Fibroblast of the conjunctiva (primary cell): ENCODE data around the gene FAM53A.

ENCODE experiments used
- DNase-seq: peaks from one replicate; pipeline ENCODE4 v3.0.0-alpha.2; 2010; ENCODE audit warnings: low read depth

Gene FAM53A

DNA sequence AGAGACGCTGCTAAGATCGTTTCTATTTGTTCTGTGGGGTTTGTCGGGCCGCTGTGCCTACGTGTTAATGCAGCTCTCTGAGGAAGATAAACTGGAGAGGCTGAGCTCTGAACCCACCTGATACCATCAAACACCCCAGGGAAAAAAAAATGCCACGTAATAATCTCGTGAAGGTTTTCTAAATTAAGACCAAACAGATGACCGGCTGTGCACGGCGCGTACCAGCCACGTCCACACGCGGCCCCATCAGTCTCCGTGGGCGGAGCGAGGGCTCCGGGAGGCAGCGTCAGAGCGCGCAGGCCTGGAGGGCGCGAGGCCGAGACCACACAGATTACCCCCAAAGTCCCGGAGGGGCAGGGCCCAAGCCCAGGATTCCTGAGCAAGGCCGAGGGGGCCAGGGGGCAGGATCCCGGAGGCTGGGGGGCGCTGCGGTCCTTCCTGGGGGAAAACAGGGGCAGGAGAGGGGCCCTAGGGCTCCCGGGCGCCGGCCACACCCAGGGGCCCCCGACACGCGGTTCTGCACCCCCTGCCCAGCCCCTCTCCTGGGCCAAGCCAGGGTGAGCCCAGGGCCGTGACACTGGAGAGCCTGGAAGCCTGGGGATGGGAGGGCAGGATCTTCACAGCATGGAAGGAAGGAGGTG lies 91.9 kb downstream of the FAM53A start:
- no peak for DNase-seq

DNA sequence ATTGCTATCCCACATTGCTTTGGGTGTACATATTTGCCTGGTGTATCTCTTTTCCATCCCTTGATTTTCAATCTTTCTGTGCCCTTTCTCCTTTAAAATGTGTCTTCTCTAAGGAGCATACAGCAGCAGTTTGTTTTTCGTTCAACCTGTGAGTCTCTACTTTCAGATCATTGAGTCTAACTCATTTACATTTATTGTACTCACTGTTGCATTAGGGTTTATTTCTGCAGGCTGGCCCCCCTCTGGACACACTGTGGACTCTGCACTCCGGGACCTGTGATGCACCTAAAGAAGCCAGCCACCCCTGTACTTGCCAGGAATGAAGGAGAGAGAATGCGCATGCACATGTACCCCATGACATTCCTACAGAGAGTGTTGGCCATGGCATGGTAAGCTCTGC lies 93.0 kb downstream of the FAM53A start:
- no peak for DNase-seq

DNA sequence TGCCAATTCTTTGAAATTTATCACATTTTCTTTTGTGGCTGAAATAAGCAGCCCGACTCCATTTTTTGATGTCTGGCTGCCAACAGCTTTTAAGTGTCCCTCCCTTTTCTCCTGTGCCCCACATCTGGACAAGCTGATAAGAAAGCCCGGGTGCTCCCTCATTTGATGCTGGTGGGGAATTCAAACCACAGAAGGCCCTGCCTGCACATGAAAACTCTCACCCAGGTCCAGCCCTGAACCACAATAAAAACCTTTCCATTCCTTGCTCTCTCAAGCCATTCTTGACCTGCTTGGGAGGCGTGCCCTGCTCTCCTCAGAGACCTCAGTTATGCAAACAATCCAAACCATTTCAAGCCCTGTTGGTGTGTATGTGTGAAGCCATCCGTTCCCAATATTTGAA lies 93.9 kb downstream of the FAM53A start:
- no peak for DNase-seq
